Uterus (tissue), 2 donors: ENCODE measurements around the gene DNAH17.

ENCODE experiments used
- CTCF ChIP-seq, 4 experiments: fragments of 200-600 bp in 2 of 4; fragments of 450-650 bp in 2 of 4; sonication (generic) in 2 of 4; IDR thresholded peaks; one replicate each; pipeline ENCODE4 v1.5.1; 2016 to 2019; ENCODE audit warnings: antibody characterized with exemption in 4 of 4, mild to moderate bottlenecking in 2 of 4, moderate library complexity in 1 of 4
- POLR2A ChIP-seq, 2 donors: fragments of 450-650 bp; IDR thresholded peaks; one replicate each; pipeline ENCODE4 v1.6.1; 2016; ENCODE audit warnings: antibody characterized with exemption in 2 of 2, mild to moderate bottlenecking in 1 of 2, moderate library complexity in 1 of 2

- TF ChIP-seq CTCF (IDR thresholded peaks at IDR 0.05) (no peak), POLR2A (IDR thresholded peaks at IDR 0.05) (no peak)
These were observed 88.1 kb downstream of the DNAH17 start for GRCh38 chr17:78488867-78489634.
